DLD1 (cell line): ENCODE measurements around the gene RASA3.

Experiments used
- in situ Hi-C: cut with HindIII; loops from 2 replicates; pipeline ENCODE4 v1.10.0; 2017; ENCODE audit warnings: low sequenced_read_pairs

Gene RASA3

DNA sequence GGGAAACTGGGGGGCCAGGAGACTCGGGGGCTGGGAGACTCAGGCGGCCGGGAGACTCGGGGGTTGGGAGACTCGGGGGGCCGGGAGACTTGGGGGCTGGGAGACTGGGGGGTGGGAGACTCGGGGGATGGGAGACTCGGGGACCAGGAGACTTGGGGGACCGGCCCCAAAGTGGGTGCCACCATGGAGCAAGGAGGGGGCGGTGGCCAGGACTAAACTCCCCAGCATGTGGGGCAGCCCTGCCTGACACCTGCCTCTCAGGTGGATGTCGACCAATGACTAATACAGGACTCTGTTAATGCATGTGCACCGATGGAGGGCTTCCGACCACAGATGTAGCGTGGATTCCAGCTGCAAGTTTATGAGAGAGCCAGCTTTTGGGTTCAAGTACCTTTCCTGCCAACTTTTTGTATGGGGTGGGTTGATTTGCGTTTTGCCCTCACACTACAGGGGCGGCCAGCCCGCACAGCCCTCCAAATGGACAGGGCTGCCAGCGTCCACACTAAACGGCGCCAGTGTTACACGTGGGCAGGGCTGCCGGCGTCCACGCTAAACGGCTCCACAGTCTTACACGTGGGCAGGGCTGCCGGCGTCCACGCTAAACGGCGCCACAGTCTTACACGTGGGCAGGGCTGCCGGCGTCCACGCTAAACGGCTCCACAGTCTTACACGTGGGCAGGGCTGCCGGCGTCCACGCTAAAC is 62.2 kb downstream of the RASA3 start:
- in situ Hi-C loops: no loop called here

DNA sequence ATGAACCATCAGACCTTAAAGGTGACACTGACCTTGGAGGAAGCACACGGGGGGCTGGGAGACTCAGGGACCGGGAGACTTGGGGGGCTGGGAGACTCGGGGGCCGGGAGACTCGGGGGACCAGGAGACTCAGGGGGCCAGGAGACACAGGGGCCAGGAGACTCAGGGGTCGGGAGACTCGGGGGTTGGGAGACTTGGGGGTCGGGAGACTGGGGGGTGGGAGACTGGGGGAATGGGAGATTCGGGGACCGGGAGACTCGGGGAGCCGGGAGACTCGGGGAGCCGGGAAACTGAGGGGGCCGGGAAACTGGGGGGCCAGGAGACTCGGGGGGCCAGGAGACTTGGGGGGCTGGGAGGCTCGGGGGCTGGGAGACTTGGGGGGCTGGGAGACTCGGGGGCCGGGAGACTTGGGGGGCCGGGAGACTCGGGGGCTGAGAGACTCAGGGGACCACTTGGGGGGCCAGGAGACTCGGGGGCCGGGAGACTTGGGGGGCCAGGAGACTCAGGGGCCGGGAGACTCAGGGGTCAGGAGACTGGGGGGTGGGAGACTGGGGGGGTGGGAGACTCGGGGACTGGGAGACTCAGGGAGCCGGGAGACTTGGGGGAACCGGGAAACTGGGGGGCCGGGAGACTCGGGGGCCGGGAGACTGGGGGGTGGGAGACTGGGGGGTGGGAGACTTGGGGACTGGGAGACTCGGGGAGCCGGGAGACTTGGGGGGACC is 62.9 kb downstream of the RASA3 start:
- in situ Hi-C loops: no loop called here

DNA sequence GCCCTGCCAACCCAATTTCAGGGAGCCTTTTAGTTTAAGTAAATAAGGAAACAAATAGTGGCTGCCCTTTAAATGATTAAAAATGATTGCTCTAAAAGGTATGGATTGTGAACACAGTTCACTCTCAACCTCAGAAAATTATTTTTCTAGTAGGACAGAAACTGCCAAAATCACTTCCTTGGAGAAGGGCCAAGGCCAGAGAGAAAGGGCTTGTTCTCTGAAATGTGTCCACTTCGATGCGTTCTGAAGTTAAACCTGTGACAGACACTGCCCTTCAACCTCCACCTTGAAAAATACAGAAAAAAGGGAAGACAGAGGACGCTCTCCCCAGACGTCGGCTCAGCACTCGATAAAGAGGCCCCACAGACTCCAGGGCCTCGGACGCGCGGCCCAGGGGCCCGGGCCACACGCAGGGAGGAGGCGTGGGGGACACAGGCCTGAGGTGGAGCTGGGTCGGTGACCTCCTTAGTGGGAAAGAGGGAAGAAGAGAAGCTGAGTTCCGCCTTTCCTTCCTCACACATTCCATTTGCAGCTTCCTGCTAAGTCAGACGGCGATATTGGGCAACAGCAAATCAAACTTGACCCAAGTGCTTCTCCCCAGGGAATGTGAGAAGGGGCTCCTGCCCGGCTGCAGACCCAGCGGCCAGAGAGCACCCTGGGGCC is 63.6 kb downstream of the RASA3 start:
- in situ Hi-C loops: no loop called here

DNA sequence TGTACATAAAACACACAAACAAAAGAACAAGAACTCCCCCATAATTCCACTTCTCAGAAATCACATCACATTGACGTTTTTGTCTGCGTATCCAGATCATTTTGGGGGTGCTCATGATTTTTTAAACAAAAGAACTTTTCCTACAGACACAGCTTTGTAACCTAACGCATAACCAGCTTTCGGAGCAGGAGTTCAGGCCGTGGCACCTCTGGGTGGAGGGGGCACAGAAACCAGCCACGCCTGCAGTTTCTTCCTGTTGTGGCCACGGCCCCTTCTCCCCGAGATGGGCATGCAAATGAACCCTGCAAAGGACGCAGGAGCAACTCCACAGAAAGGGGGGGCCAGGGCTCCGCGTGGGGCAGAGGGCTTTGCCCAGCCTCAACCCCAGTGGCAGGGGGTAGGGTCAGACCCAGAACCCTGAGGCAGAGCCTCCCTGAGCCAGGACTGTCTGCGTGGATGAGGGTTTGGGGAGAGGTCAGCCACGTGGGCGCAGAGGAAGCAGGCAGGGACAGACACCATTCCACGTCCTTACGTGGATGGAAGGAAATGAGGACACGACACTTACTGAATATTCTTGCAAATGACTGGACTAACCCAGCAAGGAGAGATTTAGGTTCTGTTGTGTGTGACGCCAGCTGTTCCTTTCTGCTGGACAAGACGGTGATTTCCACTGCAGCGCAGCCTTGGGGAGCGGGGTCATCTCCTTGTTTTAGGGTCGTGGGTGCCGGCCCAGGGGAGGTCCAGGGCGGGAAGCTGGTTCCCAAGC is 64.4 kb downstream of the RASA3 start:
- in situ Hi-C loops: no loop called here

DNA sequence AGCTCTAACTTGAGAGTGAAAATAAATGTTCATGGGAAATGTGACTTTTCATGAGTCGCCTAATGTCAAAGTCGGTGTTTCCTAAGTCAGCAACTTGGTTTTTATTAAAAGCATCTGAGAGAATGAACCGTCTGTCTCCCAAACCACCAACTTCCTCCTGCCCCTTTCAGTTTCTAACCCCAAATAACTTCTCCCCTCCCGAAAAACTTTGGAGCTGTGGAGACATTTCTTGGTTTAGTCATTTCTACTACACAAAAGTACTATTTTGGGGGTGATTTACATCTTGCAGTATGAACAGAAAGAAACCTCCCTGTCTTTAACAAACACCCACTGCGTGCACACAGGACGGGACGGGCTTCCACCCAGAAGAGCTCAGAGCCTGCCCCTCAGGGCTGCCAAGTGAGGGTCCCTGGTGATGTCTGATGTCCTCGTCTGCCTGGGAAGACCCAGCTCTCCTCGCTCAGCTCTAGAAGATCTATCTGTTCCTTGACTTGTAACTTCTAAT is 65.0 kb downstream of the RASA3 start:
- in situ Hi-C loops: no loop called here

- in situ Hi-C loops: no loop called here
Measured at GRCh38 chr13:114066956-114067355, 65.5 kb downstream of the RASA3 start.

DNA sequence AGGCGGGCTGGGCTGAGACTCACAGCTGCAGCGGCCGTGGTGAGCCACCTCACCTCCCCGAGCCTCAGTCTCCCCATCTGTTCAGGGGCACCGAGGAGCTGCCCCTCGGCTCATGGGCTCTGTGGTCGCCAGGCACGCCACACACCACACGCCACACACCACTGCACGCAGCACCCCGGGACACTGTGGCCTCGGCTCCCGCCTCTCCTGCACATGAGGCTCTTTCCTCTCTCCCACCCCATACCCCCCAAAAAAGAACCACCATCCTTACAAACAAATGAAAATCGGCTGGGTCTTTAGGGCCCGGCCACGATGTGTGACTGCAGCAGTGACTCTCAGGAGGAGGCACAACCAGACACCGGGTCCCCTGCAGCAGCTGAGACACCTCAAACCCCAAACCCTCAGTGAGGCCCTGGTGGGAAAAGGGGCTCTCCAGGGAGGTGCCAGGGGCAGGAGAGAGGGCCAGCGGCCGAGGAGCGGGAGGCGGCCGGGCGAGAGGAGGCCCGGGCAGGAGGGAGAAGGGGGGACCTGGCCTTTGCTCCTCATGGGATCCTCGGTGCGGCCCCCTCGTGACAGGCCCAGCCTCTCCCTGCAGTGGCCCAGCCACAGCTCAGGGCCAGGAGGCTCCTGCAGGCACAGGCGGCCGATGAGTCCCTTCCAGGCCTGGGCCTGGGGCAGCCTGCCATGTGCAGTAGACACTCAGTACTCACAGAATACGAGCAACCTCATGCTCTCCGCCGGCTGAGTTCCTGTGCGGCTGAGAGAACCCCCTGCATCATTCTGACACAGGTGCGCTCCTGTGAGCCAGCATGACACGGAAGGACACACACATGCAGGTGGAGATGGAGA is 66.3 kb downstream of the RASA3 start:
- in situ Hi-C loops: no loop called here

GRCh38 chr13:114065141-114065925 is 67.1 kb downstream of the RASA3 start:
- in situ Hi-C loops: no loop called here

GRCh38 chr13:114064450-114065140 is 67.8 kb downstream of the RASA3 start:
- in situ Hi-C loops: no loop called here

DNA sequence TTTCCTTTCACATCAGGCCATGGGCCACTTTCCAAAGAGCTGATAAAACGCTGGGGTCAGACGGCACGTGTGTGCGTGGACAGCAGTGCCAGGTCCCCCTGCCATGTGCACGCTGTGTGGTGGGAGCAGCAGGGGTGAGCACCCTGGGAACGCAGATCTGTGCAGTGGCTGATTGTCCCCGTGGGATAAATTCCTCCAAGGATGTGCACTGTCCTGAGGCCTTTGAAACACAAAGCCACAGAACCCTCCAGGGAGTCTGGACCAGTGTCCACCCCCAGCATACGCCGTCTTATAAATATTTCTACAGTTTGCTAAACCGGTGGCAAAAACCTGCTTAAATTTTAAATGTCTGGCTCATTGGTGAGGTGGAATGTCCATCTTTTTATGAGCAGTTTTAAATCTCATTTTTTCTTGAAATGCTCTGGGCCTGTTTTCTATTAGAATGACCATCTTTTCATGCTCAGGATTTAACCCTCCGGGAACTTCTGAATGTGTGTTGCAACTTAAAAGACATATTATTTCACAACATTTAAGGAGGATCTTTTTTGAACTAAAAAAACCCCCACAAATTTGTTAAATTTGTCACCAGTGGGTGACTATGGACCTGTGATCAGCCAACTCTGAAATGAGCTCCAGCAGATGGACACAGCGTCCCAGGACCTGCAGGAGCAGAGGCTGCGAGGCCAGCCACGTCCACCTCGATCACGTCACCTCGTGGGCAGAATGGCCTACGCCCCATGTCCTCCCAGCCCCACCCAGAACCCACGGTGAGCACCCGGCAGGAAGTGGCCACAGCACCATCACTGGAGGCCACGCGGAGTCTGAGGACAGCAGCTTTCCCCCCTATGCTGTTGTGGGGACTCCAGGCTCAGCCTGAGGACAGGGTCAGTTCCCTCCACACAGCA is 68.6 kb downstream of the RASA3 start:
- in situ Hi-C loops: no loop called here

GRCh38 chr13:114062754-114063153 is 69.7 kb downstream of the RASA3 start:
- in situ Hi-C loops: no loop called here

- in situ Hi-C loops: no loop called here
Measured at GRCh38 chr13:114062341-114062740, 70.1 kb downstream of the RASA3 start.

- in situ Hi-C loops: no loop called here
Measured at GRCh38 chr13:114061744-114062143, 70.7 kb downstream of the RASA3 start.

DNA sequence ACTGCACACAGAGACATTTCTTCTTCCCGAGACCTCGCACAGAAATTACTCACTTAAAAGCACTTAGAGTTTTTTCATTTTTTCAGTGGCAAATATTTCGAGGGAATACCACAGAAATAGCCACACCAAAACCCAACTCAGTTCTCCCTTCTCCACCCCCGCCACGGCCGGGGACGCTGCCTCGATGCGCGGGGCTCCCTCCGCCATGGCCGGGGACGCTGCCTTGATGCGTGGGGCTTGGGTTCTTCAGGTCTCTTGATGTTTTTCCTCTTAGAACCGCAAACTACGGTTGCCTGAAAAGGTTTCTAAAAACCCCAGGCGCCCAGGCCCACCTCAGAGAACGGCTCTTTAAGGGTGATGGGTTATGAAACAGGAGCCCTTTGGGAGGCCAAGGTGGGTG is 71.4 kb downstream of the RASA3 start:
- in situ Hi-C loops: no loop called here

GRCh38 chr13:114059946-114060860 is 72.2 kb downstream of the RASA3 start:
- in situ Hi-C loops: loop anchor here (5.0 to 10.0 kb wide), 2 partner anchors 52 to 95 kb away; no protein-coding TSS in a partner anchor

DNA sequence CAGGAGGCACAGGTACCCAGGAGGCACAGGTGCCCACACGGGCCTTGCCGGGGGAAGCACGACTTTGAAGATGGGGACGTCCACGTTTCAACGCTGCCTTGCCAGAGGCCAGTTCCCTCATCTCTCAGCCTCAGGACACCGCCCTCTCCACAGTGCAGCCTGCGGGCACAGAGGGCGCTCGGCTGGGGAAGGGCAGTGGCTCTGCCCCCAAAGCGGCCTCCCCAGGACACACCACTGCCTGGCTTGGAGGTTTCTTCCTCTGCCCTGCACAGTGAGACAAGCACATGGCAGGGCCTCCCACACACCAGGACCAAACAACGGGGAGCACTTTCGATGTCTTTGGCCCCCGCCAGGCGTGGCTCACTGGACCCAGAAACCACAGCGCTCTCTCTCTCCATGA is 73.0 kb downstream of the RASA3 start:
- in situ Hi-C loops: loop anchor here (5.0 to 10.0 kb wide), 2 partner anchors 53 to 95 kb away; no protein-coding TSS in a partner anchor
